IMR-90 (cell line): ENCODE measurements around the gene ETV6. TPM values are rescaled to one million over a fixed set of nuclear protein-coding genes. Genes with fewer than 3 reads are reported as not detected.
A peak's percentile ranks its signal among the peaks of the same experiment; 100 is the strongest.

ENCODE experiments used
- ATAC-seq: fragments of 200-7000 bp; cut with Tn5 transposase; 2 replicates; pipeline ENCODE4 v1.9.1; 2020; ENCODE audit warnings: low read depth, mild to moderate bottlenecking, moderate library complexity
- BruUV-seq: library from RNA; stranded (reverse); fragments of 400-500 nt; replicated peaks from 2 replicates; lab custom pipeline; 2021; lab: Mats Ljungman, UMichigan
- CTCF ChIA-PET: fragments of 300-600 bp; formaldehyde crosslinking; extraction: SDS; loops from one replicate; lab custom pipeline; 2021; ENCODE audit warnings: antibody characterized with exemption; lab: Yijun Ruan, JAX
- POLR2A ChIA-PET: fragments of 300-600 bp; sonication (Branson Sonifier 250); formaldehyde crosslinking; loops from one replicate; lab custom pipeline; 2022; ENCODE audit warnings: antibody characterized with exemption; ENCODE audit not compliant: unreplicated experiment; lab: Charles Lee
- DNase-seq: peaks from one replicate; pipeline ENCODE4 v3.0.0; 2013
- H2AFZ ChIP-seq: replicated peaks from 2 replicates; pipeline ENCODE3; 2013; ENCODE audit warnings: low read length, mild to moderate bottlenecking; ENCODE audit not compliant: poor library complexity
- H2AK5ac ChIP-seq: 2 replicates; pipeline ENCODE4 v1.6.1; 2013; ENCODE audit warnings: low read depth, low read length, inconsistent platforms
- H2AK9ac ChIP-seq: replicated peaks from 2 replicates; pipeline ENCODE3; 2013; ENCODE audit warnings: mild to moderate bottlenecking, low read depth, low read length, moderate library complexity; ENCODE audit not compliant: poor library complexity
- H2BK120ac ChIP-seq: 2 replicates; pipeline ENCODE4 v1.6.1; 2013; ENCODE audit warnings: low read depth, low read length, inconsistent platforms
- H2BK15ac ChIP-seq: 3 replicates; pipeline ENCODE4 v1.6.1; 2013; ENCODE audit warnings: low read depth, low read length, inconsistent platforms
- H2BK20ac ChIP-seq: 2 replicates; pipeline ENCODE4 v1.6.1; 2013; ENCODE audit warnings: low read depth, mild to moderate bottlenecking, inconsistent platforms, low read length, moderate library complexity
- H2BK5ac ChIP-seq: 2 replicates; pipeline ENCODE4 v1.6.1; 2013; ENCODE audit warnings: mild to moderate bottlenecking, low read depth, low read length, inconsistent platforms; ENCODE audit not compliant: poor library complexity, severe bottlenecking
- H3K14ac ChIP-seq: replicated peaks from 2 replicates; pipeline ENCODE4 v1.6.1; 2013; ENCODE audit warnings: low read depth, low read length, inconsistent platforms
- H3K18ac ChIP-seq: 2 replicates; pipeline ENCODE4 v1.6.1; 2013; ENCODE audit warnings: low read depth, low read length, control low read depth
- H3K23ac ChIP-seq: 2 replicates; pipeline ENCODE4 v1.6.1; 2013; ENCODE audit warnings: low read depth, low read length, inconsistent platforms
- H3K27ac ChIP-seq: 2 replicates; pipeline ENCODE4 v1.5.1; 2013; ENCODE audit warnings: mild to moderate bottlenecking, control low read depth, low read length; ENCODE audit not compliant: insufficient read depth
- H3K27me3 ChIP-seq: 2 replicates; pipeline ENCODE4 v1.6.1; 2013; ENCODE audit warnings: low read length; ENCODE audit not compliant: control insufficient read depth, insufficient read depth
- H3K36me3 ChIP-seq: 2 replicates; pipeline ENCODE4 v1.6.1; 2013; ENCODE audit warnings: low read length, mixed read lengths; ENCODE audit not compliant: control insufficient read depth, insufficient read depth
- H3K4ac ChIP-seq: 2 replicates; pipeline ENCODE4 v1.6.1; 2013; ENCODE audit warnings: low read depth, low read length, inconsistent platforms
- H3K4me1 ChIP-seq: 2 replicates; pipeline ENCODE4 v1.6.1; 2013; ENCODE audit warnings: low read length, mixed read lengths; ENCODE audit not compliant: control insufficient read depth, insufficient read depth
- H3K4me2 ChIP-seq: 2 replicates; pipeline ENCODE4 v1.6.1; 2013; ENCODE audit warnings: low read depth, mild to moderate bottlenecking, control low read depth, low read length, moderate library complexity
- H3K4me3 ChIP-seq: 2 replicates; pipeline ENCODE4 v1.5.1; 2013; ENCODE audit warnings: low read depth, mild to moderate bottlenecking, control low read depth, low read length, moderate library complexity; ENCODE audit not compliant: insufficient read depth
- H3K56ac ChIP-seq: 2 replicates; pipeline ENCODE4 v1.6.1; 2013; ENCODE audit warnings: low read length, inconsistent platforms; ENCODE audit not compliant: insufficient read depth; ENCODE audit errors: extremely low read depth
- H3K79me1 ChIP-seq, 2 experiments: 2 replicates each; pipeline ENCODE4 v1.6.1; 2013; ENCODE audit warnings: low read length in 2 of 2, inconsistent platforms in 1 of 2, low read depth in 1 of 2
- H3K9ac ChIP-seq: 2 replicates; pipeline ENCODE4 v1.6.1; 2013; ENCODE audit warnings: low read depth, low read length, control low read depth
- H3K9me1 ChIP-seq: 2 replicates; pipeline ENCODE4 v1.6.1; 2013; ENCODE audit warnings: low read length, inconsistent platforms; ENCODE audit not compliant: insufficient read depth
- H3K9me3 ChIP-seq: 2 replicates; pipeline ENCODE4 v1.6.1; 2013; ENCODE audit warnings: low read length; ENCODE audit not compliant: control insufficient read depth, insufficient read depth
- H4K20me1 ChIP-seq: 2 replicates; pipeline ENCODE4 v1.6.1; 2013; ENCODE audit warnings: low read length, inconsistent platforms; ENCODE audit not compliant: insufficient read depth
- H4K5ac ChIP-seq: 2 replicates; pipeline ENCODE4 v1.6.1; 2013; ENCODE audit warnings: mild to moderate bottlenecking, low read depth, low read length, control low read depth
- H4K8ac ChIP-seq, 2 experiments: 2 replicates each; pipeline ENCODE4 v1.6.1; 2013; ENCODE audit warnings: low read depth in 2 of 2, low read length in 2 of 2, control low read depth in 1 of 2, inconsistent platforms in 1 of 2
- H4K91ac ChIP-seq: 2 replicates; pipeline ENCODE4 v1.6.1; 2013; ENCODE audit warnings: low read depth, low read length, inconsistent platforms; ENCODE audit not compliant: insufficient read depth
- BHLHE40 ChIP-seq: fragments of 150-350 bp; IDR thresholded peaks from 2 replicates; pipeline ENCODE4 v1.6.1; 2016; ENCODE audit warnings: mild to moderate bottlenecking, low read depth, low read length
- CEBPB ChIP-seq: IDR thresholded peaks from 2 replicates; pipeline ENCODE4 v1.6.1; 2012; ENCODE audit warnings: low read depth, low read length, improper control_type of control experiment
- MAFK ChIP-seq: IDR thresholded peaks from 2 replicates; pipeline ENCODE4 v1.6.1; 2012; ENCODE audit warnings: low read depth, low read length, improper control_type of control experiment
- NFE2L2 ChIP-seq: fragments of 150-350 bp; IDR thresholded peaks from 2 replicates; pipeline ENCODE4 v1.6.1; 2016; ENCODE audit warnings: low read depth, mild to moderate bottlenecking, low read length
- POLR2A ChIP-seq: IDR thresholded peaks from 2 replicates; pipeline ENCODE4 v1.6.1; 2012; ENCODE audit warnings: mild to moderate bottlenecking, low read depth, low read length
- WGBS, 2 experiments: methylation state at CpG; one replicate each; pipeline versions ENCODE4 v1.1.5 to v1.1.7; 2013; ENCODE audit warnings: missing lambda C conversion rate in 2 of 2; ENCODE audit not compliant: insufficient read length in 1 of 2; ENCODE audit errors: extremely low coverage in 2 of 2; 5-methylcytosine and 5-hydroxymethylcytosine counted together
- dilution Hi-C: fragments of 300-500 bp; cut with HindIII; formaldehyde crosslinking; loops from one replicate; pipeline ENCODE4 v1.14.3; 2018; ENCODE audit warnings: low sequenced_read_pairs; ENCODE audit not compliant: unreplicated experiment
- in situ Hi-C: fragments of 300-500 bp; cut with MboI; formaldehyde crosslinking; loops from 3 replicates; pipeline ENCODE4 v1.14.3; 2019; ENCODE audit warnings: low sequenced_read_pairs, inconsistent platforms, mixed read lengths
- intact Hi-C: fragments of 100-400 bp; cut with micrococcal nuclease; formaldehyde crosslinking; loops from 2 replicates; pipeline ENCODE4 v1.10.0; 2022
- polyA plus RNA-seq, 3 experiments: library from polyadenylated mRNA; depleted of rRNA; stranded (reverse); fragments of >200 nt; gene quantifications; 2 replicates each; pipeline ENCODE4 v1.2.3, GENCODE V29; 2012; ENCODE audit warnings: low replicate concordance in 1 of 3
- total RNA-seq: library from RNA; depleted of rRNA; stranded (reverse); fragments of >200 nt; gene quantifications from 2 replicates; pipeline ENCODE4 v1.2.3, GENCODE V29; 2012
- TF ChIP-seq, protein P1 (sequence below): conservative IDR thresholded peaks from 2 replicates; pipeline ENCODE4 v1.5.1; 2012; ENCODE audit warnings: mild to moderate bottlenecking, low read depth, low read length, improper control_type of control experiment

Gene ETV6
- total and polyA plus RNA-seq, 2 of the 4 experiments (the other 2 are of a cell fraction), result 8.4 to 9.9 TPM

DNA sequence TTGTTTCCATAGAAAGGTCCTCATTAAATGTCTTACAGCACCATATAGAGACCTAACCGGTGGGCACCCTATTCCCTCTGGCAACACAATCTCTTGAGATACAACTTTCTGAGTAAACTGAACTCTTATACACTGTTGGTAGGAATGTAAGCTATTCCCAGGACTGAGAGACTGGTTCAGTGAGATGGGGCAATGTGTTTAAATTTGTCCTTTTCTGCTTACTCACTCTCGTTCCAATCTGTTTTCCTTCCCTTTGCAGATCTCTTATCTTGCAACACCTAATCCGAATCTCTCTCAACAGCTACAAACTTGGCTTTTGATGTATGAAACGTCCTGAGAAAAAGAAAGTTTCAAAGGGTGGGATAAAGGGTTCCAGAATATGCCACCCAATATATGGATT lies 26.1 kb upstream of the ETV6 start:
- Histone ChIP-seq H3K4me1 (peaks cover 3% of the 10 kb centered on the region), H4K8ac (peak overlapping the region in 1 of 2 experiments; percentile 44; a peak in 1 of 4 replicates), H3K79me1 (no peaks in the 10 kb centered on the region), H2AFZ (no peak overlapping the region), H2BK20ac (no peak overlapping the region), H3K18ac (peak overlapping the region; percentile 78; the same call in 1 of the 2 replicates), H4K20me1 (no peaks in the 10 kb centered on the region), H3K9me3 (no peaks in the 10 kb centered on the region), H3K27me3 (no peaks in the 10 kb centered on the region), H3K4me3 (no peak overlapping the region), H3K9me1 (peaks cover 4% of the 10 kb centered on the region; the same call in 1 of the 2 replicates), H3K27ac (peak overlapping the region; percentile 84; the same call in 1 of the 2 replicates), H2BK120ac (peak overlapping the region; percentile 66), H2BK5ac (peak overlapping the region; percentile 39), H3K23ac (no peak overlapping the region), H3K56ac (no peak overlapping the region), H3K4ac (peak overlapping the region; percentile 17; the same call in 1 of the 2 replicates), H3K36me3 (no peaks in the 10 kb centered on the region), H3K4me2 (peak overlapping the region; percentile 87), H2AK5ac (no peak overlapping the region), H4K5ac (no peak overlapping the region), H2AK9ac (no peak overlapping the region), H3K9ac (no peak overlapping the region), H2BK15ac (no peak overlapping the region), H4K91ac (no peak overlapping the region), H3K14ac (peak overlapping the region; percentile 38)
- DNase-seq (peak; percentile 60), ATAC-seq (peak; percentile 93)
- POLR2A ChIA-PET, result no interaction called here
- BruUV-seq, result no TSS peak
- dilution Hi-C loops (no loop called here), in situ Hi-C loops (no loop called here), intact Hi-C loops (loop anchor here (5.0 kb wide), 1 partner anchor 41 kb away; no protein-coding TSS in a partner anchor)
- WGBS, 2 experiments, result no CpG with 5 or more reads among the region's 4 CpGs
- CTCF ChIA-PET, result interaction anchor here (0.7 to 1.6 kb wide), 2 partner anchors 9 to 410 kb away, joined by 3 to 4 read pairs; no protein-coding TSS in a partner anchor
- no peak for TF ChIP-seq BHLHE40
- peak; percentile 74 for TF ChIP-seq CEBPB
- peak; percentile 77; the same call in 1 of the 2 replicates for TF ChIP-seq NFE2L2
- peak; percentile 27; the same call in 1 of the 2 replicates for TF ChIP-seq MAFK
- TF ChIP-seq POLR2A, result no peak
- TF ChIP-seq, protein P1, sequence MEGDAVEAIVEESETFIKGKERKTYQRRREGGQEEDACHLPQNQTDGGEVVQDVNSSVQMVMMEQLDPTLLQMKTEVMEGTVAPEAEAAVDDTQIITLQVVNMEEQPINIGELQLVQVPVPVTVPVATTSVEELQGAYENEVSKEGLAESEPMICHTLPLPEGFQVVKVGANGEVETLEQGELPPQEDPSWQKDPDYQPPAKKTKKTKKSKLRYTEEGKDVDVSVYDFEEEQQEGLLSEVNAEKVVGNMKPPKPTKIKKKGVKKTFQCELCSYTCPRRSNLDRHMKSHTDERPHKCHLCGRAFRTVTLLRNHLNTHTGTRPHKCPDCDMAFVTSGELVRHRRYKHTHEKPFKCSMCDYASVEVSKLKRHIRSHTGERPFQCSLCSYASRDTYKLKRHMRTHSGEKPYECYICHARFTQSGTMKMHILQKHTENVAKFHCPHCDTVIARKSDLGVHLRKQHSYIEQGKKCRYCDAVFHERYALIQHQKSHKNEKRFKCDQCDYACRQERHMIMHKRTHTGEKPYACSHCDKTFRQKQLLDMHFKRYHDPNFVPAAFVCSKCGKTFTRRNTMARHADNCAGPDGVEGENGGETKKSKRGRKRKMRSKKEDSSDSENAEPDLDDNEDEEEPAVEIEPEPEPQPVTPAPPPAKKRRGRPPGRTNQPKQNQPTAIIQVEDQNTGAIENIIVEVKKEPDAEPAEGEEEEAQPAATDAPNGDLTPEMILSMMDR, result 0 out of 2 replicates have a peak, but pooled peaks have one; percentile 4
